Neural progenitor cell (in vitro differentiated cells): Measurements from ENCODE around the gene CHRDL2.

Experiments
- EZH2 ChIP-seq: fragments of 200-600 bp; sonication (generic); IDR thresholded peaks from 2 replicates; pipeline ENCODE4 v1.6.1; 2017; ENCODE audit warnings: antibody characterized with exemption, mild to moderate bottlenecking, moderate library complexity
- EZH2phosphoT487 ChIP-seq: fragments of 200-600 bp; sonication (generic); IDR thresholded peaks from 2 replicates; pipeline ENCODE4 v1.6.1; 2017; ENCODE audit warnings: antibody characterized with exemption
- TF ChIP-seq, protein P1 (sequence below): fragments of 200-600 bp; sonication (generic); IDR thresholded peaks from 2 replicates; pipeline ENCODE4 v1.5.1; 2017; ENCODE audit warnings: antibody characterized with exemption, mild to moderate bottlenecking

DNA sequence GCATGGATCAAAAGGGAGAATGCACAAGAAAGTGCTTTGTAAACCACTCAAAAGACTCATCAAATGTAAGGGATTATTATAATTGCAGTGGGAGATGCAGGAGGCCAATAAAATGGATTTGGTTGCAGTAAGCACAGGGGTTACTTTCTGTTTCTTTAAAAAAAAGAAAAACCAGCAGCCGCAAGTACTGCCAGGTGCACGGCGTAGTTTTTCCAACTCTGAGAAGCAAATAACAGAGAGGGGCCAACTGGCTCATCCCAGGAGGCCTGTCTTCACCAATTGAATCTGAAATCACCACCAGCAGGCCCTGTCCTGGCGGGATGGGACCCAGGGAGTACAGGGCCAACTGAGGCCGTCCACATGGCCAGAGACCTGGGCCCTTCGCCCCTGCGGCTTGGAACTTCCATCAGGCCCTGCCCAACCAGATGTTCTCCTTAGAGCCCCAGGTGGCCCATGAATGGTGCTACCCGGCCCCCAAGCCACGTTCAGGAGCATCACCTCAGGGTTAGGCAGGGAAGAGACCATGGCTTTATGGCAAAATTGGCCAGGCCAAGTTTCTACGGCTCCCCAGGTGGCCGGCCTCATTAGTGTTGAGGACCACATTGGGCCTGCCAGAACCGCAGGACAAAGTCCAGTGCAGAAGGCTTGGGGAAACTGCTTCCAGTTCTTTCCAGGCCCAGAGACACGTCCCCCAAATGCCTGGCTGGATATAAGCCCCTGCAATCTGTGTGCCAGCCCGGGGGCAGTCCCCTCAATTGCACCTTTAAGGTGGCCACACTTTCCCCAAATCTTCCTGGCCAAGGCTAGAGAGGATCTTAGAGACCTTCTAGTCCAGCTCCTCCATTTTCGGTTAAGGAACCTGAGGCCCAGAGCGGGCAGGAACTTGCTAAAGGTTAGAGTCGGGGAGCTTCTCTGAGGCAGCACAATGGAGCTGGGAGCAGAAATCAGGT lies 61.7 kb downstream of the CHRDL2 start:
- no peak for TF ChIP-seq EZH2
- TF ChIP-seq, protein P1, sequence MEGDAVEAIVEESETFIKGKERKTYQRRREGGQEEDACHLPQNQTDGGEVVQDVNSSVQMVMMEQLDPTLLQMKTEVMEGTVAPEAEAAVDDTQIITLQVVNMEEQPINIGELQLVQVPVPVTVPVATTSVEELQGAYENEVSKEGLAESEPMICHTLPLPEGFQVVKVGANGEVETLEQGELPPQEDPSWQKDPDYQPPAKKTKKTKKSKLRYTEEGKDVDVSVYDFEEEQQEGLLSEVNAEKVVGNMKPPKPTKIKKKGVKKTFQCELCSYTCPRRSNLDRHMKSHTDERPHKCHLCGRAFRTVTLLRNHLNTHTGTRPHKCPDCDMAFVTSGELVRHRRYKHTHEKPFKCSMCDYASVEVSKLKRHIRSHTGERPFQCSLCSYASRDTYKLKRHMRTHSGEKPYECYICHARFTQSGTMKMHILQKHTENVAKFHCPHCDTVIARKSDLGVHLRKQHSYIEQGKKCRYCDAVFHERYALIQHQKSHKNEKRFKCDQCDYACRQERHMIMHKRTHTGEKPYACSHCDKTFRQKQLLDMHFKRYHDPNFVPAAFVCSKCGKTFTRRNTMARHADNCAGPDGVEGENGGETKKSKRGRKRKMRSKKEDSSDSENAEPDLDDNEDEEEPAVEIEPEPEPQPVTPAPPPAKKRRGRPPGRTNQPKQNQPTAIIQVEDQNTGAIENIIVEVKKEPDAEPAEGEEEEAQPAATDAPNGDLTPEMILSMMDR = no peak
- no peak for TF ChIP-seq EZH2phosphoT487
